Measurements from ENCODE around the gene PPP1R10. TPM values are rescaled to one million over a fixed set of nuclear protein-coding genes. Genes with fewer than 3 reads are reported as not detected.
"Not testable (repeated sequence)": the region's sequence is repeated elsewhere in the genome, so short reads cannot be mapped to it uniquely, and the experiment has no call there.

The PPP1R10 gene
- total and polyA plus RNA-seq, 3 experiments from 2014 or later, result 27.3 to 117 (median 115) TPM

- no peak overlapping the region for H3K4me3 ChIP-seq (ENCODE audit: low read length)
- H3K27ac Mint-ChIP-seq, result peak overlapping the region in 5 of 8 donors; percentile 30 to 93 (median 77)
Measured at GRCh38 chr6:30601815-30602641, 15.0 kb downstream of the PPP1R10 start.

GRCh38 chr6:30601436-30601814 lies 15.6 kb downstream of the PPP1R10 start:
- Mint-ChIP-seq H3K9me3 (no peaks in the 10 kb centered on the region), H3K27ac (peak overlapping the region in 6 of 8 donors; percentile 30 to 93 (median 78)), H3K27me3 (peaks cover 0 to 3% of the 10 kb centered on the region in 2 donors), H3K4me3 (peak overlapping the region in 2 of 7 donors; percentile 19 to 35), H3K4me1 (peaks cover 22 to 30% (median 26%) of the 10 kb centered on the region in 3 donors), H3K36me3 (peaks cover 22 to 67% (median 24%) of the 10 kb centered on the region in 3 donors)
- Histone ChIP-seq H3K36me3 (ENCODE audit: insufficient read depth, low read length) (peaks cover 57% of the 10 kb centered on the region), H3K9me3 (ENCODE audit: low read length) (no peaks in the 10 kb centered on the region), H3K27me3 (ENCODE audit: insufficient read depth, low read length, poor library complexity, severe bottlenecking) (no peaks in the 10 kb centered on the region), H3K4me3 (ENCODE audit: low read length) (no peak overlapping the region), H3K27ac (ENCODE audit: low read depth, low read length) (no peak overlapping the region), H3K4me1 (ENCODE audit: insufficient read depth, low read length) (peaks cover 13% of the 10 kb centered on the region)
- peak in 3 of 5 donors; percentile 7 to 21 (median 20) for DNase-seq
- ChIA-PET CTCF (interaction anchor here (0.7 to 6.7 kb wide), 6 partner anchors 12 to 129 kb away, joined by 3 to 83 read pairs (median 4); no protein-coding TSS in a partner anchor), POLR2A (interaction anchor here (1.0 to 2.2 kb wide), 3 partner anchors 14 to 118 kb away, joined by 3 to 9 read pairs (median 8); partner anchors contain the start of gene ABCF1)

More at GRCh38 chr6:30601815-30602641, 15.0 kb downstream of the PPP1R10 start:
- Histone ChIP-seq H3K27ac (ENCODE audit: low read depth, low read length) (no peak overlapping the region), H3K36me3 (ENCODE audit: insufficient read depth, low read length) (peaks cover 63% of the 10 kb centered on the region), H3K9me3 (ENCODE audit: low read length) (no peaks in the 10 kb centered on the region), H3K4me1 (ENCODE audit: insufficient read depth, low read length) (peaks cover 13% of the 10 kb centered on the region), H3K27me3 (ENCODE audit: insufficient read depth, low read length, poor library complexity, severe bottlenecking) (no peaks in the 10 kb centered on the region)
- Mint-ChIP-seq H3K4me1 (peaks cover 22 to 31% (median 30%) of the 10 kb centered on the region in 3 donors), H3K36me3 (peaks cover 26 to 73% (median 27%) of the 10 kb centered on the region in 3 donors), H3K27me3 (peaks cover 0 to 3% of the 10 kb centered on the region in 2 donors), H3K4me3 (no peak overlapping the region), H3K9me3 (no peaks in the 10 kb centered on the region)
- ChIA-PET POLR2A (interaction anchor here (2.1 to 2.2 kb wide), 2 partner anchors 13 to 31 kb away, joined by 8 to 9 read pairs; partner anchors contain the start of gene ABCF1), CTCF (interaction anchor here (0.7 to 1.2 kb wide), 2 partner anchors 11 to 61 kb away, joined by 3 to 5 read pairs; no protein-coding TSS in a partner anchor)
- DNase-seq, result no peak

- H3K27me3 Mint-ChIP-seq, result peaks cover 0 to 2% of the 10 kb centered on the region in 2 donors
- H3K27ac ChIP-seq (ENCODE audit: low read depth, low read length), result no peak overlapping the region
- no peak for DNase-seq
- no peak overlapping the region for H3K4me3 Mint-ChIP-seq
- H3K27ac Mint-ChIP-seq, result peak overlapping the region in 5 of 8 donors; percentile 33 to 87 (median 73)
- no peaks in the 10 kb centered on the region for H3K9me3 Mint-ChIP-seq
- no peaks in the 10 kb centered on the region for H3K27me3 ChIP-seq (ENCODE audit: insufficient read depth, low read length, poor library complexity, severe bottlenecking)
- POLR2A ChIA-PET, result interaction anchor here (1.0 to 2.2 kb wide), 4 partner anchors 12 to 117 kb away, joined by 3 to 9 read pairs (median 6); partner anchors contain the start of gene ABCF1
- H3K36me3 Mint-ChIP-seq, result peaks cover 15 to 59% (median 17%) of the 10 kb centered on the region in 3 donors
- peaks cover 7% of the 10 kb centered on the region for H3K4me1 ChIP-seq (ENCODE audit: insufficient read depth, low read length)
- no peak overlapping the region for H3K4me3 ChIP-seq (ENCODE audit: low read length)
- CTCF ChIA-PET, result interaction anchor here (0.8 to 6.7 kb wide), 6 partner anchors 13 to 130 kb away, joined by 3 to 83 read pairs (median 7); no protein-coding TSS in a partner anchor
- H3K9me3 ChIP-seq (ENCODE audit: low read length), result no peaks in the 10 kb centered on the region
- peaks cover 49% of the 10 kb centered on the region for H3K36me3 ChIP-seq (ENCODE audit: insufficient read depth, low read length)
- H3K4me1 Mint-ChIP-seq, result peaks cover 22 to 28% (median 24%) of the 10 kb centered on the region in 3 donors
Measured at GRCh38 chr6:30600451-30600961, 16.5 kb downstream of the PPP1R10 start.

- H3K4me3 ChIP-seq (ENCODE audit: low read length), result no peak overlapping the region
- Mint-ChIP-seq H3K9me3 (no peaks in the 10 kb centered on the region), H3K27me3 (peaks cover 0 to 2% of the 10 kb centered on the region in 2 donors), H3K27ac (peak overlapping the region in 5 of 8 donors; percentile 33 to 81 (median 62)), H3K4me3 (no peak overlapping the region), H3K36me3 (peaks cover 10 to 55% (median 17%) of the 10 kb centered on the region in 3 donors), H3K4me1 (peaks cover 22 to 28% (median 24%) of the 10 kb centered on the region in 3 donors)
- no peaks in the 10 kb centered on the region for H3K9me3 ChIP-seq (ENCODE audit: low read length)
- H3K27ac ChIP-seq (ENCODE audit: low read depth, low read length), result no peak overlapping the region
- peaks cover 7% of the 10 kb centered on the region for H3K4me1 ChIP-seq (ENCODE audit: insufficient read depth, low read length)
- ChIA-PET POLR2A (interaction anchor here (0.7 to 2.2 kb wide), 6 partner anchors 11 to 679 kb away, joined by 3 to 9 read pairs (median 3); partner anchors contain the start of gene ABCF1), CTCF (interaction anchor here (0.6 to 10.3 kb wide), 7 partner anchors 14 to 131 kb away, joined by 3 to 137 read pairs (median 10); no protein-coding TSS in a partner anchor)
- no peak for DNase-seq
- H3K27me3 ChIP-seq (ENCODE audit: insufficient read depth, low read length, poor library complexity, severe bottlenecking), result no peaks in the 10 kb centered on the region
- peaks cover 43% of the 10 kb centered on the region for H3K36me3 ChIP-seq (ENCODE audit: insufficient read depth, low read length)
Measured at GRCh38 chr6:30599625-30600324, 17.3 kb downstream of the PPP1R10 start.

- ChIA-PET CTCF (interaction anchor here (0.6 to 10.3 kb wide), 11 partner anchors 15 to 146 kb away, joined by 3 to 137 read pairs (median 7); no protein-coding TSS in a partner anchor), POLR2A (interaction anchor here (0.7 to 3.1 kb wide), 7 partner anchors 11 to 679 kb away, joined by 3 to 24 read pairs (median 3); no protein-coding TSS in a partner anchor)
- Histone ChIP-seq H3K9me3 (ENCODE audit: low read length) (no peaks in the 10 kb centered on the region), H3K4me3 (ENCODE audit: low read length) (no peak overlapping the region), H3K36me3 (ENCODE audit: insufficient read depth, low read length) (peaks cover 43% of the 10 kb centered on the region), H3K27ac (ENCODE audit: low read depth, low read length) (no peak overlapping the region), H3K27me3 (ENCODE audit: insufficient read depth, low read length, poor library complexity, severe bottlenecking) (no peaks in the 10 kb centered on the region), H3K4me1 (ENCODE audit: insufficient read depth, low read length) (peaks cover 7% of the 10 kb centered on the region)
- H3K27me3 Mint-ChIP-seq, result peaks cover 0 to 2% of the 10 kb centered on the region in 2 donors
- no peak for DNase-seq
- H3K36me3 Mint-ChIP-seq, result peaks cover 8 to 54% (median 13%) of the 10 kb centered on the region in 3 donors
- H3K9me3 Mint-ChIP-seq, result no peaks in the 10 kb centered on the region
- peaks cover 22 to 27% (median 24%) of the 10 kb centered on the region in 3 donors for H3K4me1 Mint-ChIP-seq
- H3K4me3 Mint-ChIP-seq, result no peak overlapping the region
- H3K27ac Mint-ChIP-seq, result peak overlapping the region in 3 of 8 donors; percentile 39 to 81 (median 62)
Measured at GRCh38 chr6:30598912-30599624, 18.0 kb downstream of the PPP1R10 start.

GRCh38 chr6:30597315-30598144 lies 19.5 kb downstream of the PPP1R10 start:
- H3K4me1 ChIP-seq (ENCODE audit: insufficient read depth, low read length); H3K27me3 ChIP-seq (ENCODE audit: insufficient read depth, low read length, poor library complexity, severe bottlenecking); H3K9me3 Mint-ChIP-seq; H3K4me3 ChIP-seq (ENCODE audit: low read length); H3K27ac ChIP-seq (ENCODE audit: low read depth, low read length); H3K27me3 Mint-ChIP-seq; H3K4me3 Mint-ChIP-seq; H3K9me3 ChIP-seq (ENCODE audit: low read length): not testable (repeated sequence)
- CTCF ChIA-PET, result interaction anchor here (0.8 to 10.3 kb wide), 33 partner anchors 9 to 983 kb away, joined by 3 to 137 read pairs (median 5); partner anchors contain the start of genes ABCF1, GNL1 and PRR3
- DNase-seq, result peak; percentile 65 to 85 (median 72)
- Mint-ChIP-seq H3K36me3 (peaks cover 0 to 46% (median 3%) of the 10 kb centered on the region in 3 donors), H3K4me1 (peaks cover 16 to 18% (median 17%) of the 10 kb centered on the region in 3 donors), H3K27ac (peak overlapping the region in 5 of 8 donors; percentile 48 to 91 (median 77))
- H3K36me3 ChIP-seq (ENCODE audit: insufficient read depth, low read length), result peaks cover 29% of the 10 kb centered on the region
- POLR2A ChIA-PET, result interaction anchor here (0.5 to 3.1 kb wide), 11 partner anchors 13 to 133 kb away, joined by 3 to 24 read pairs (median 5); partner anchors contain the start of gene ABCF1

Measured in CD8-positive, alpha-beta memory T cell (primary cell).